HepG2 (cell line): ENCODE measurements around the gene SERPINA9. TPM values are rescaled to one million over a fixed set of nuclear protein-coding genes. Genes with fewer than 3 reads are reported as not detected.
A peak's percentile ranks its signal among the peaks of the same experiment; 100 is the strongest.

ENCODE experiments used
- AKAP8 ChIP-seq: sonication (generic); formaldehyde crosslinking; IDR thresholded peaks from 2 replicates; pipeline ENCODE4 v1.5.1; 2020; ENCODE audit warnings: mild to moderate bottlenecking, missing genetic modification reagents
- ASH2L ChIP-seq: fragments of 300-600, 200-600 bp; sonication (generic); IDR thresholded peaks from 2 replicates; pipeline ENCODE4 v1.7.0; 2017; ENCODE audit warnings: low read depth, mild to moderate bottlenecking, moderate library complexity, mixed read lengths, low read length; ENCODE audit not compliant: insufficient read length
- GPN1 ChIP-seq: sonication (generic); formaldehyde crosslinking; IDR thresholded peaks from 2 replicates; pipeline ENCODE4 v1.5.1; 2020; ENCODE audit warnings: missing genetic modification reagents, borderline replicate concordance
- HMG20B ChIP-seq: conservative IDR thresholded peaks from 2 replicates; pipeline ENCODE4 v1.6.1; 2016; ENCODE audit warnings: missing genetic modification reagents, missing compliant biosample characterization
- IKZF4 ChIP-seq: sonication (generic); formaldehyde crosslinking; IDR thresholded peaks from 2 replicates; pipeline ENCODE4 v1.5.1; 2020; ENCODE audit warnings: borderline replicate concordance, mild to moderate bottlenecking, low read depth, missing genetic modification reagents; ENCODE audit errors: not compliant biosample characterization
- MTF2 ChIP-seq: sonication (generic); formaldehyde crosslinking; IDR thresholded peaks from 2 replicates; pipeline ENCODE4 v1.5.0; 2020; ENCODE audit warnings: missing genetic modification reagents, borderline replicate concordance
- NFIC ChIP-seq: IDR thresholded peaks from 2 replicates; pipeline ENCODE4 v1.6.1; 2012; ENCODE audit warnings: mild to moderate bottlenecking, low read length, inconsistent platforms
- NFYB ChIP-seq: sonication (generic); formaldehyde crosslinking; IDR thresholded peaks from 2 replicates; pipeline ENCODE4 v1.4.0; 2020; ENCODE audit warnings: missing genetic modification reagents
- NONO ChIP-seq, 2 experiments: fragments of 450-650 bp in 1 of 2; sonication (generic) in 1 of 2; formaldehyde crosslinking in 1 of 2; IDR thresholded peaks in 1 of 2; conservative IDR thresholded peaks in 1 of 2; 2 replicates each; pipeline versions ENCODE4 v1.6.1 to v1.8.0; 2017 to 2022; ENCODE audit warnings: mild to moderate bottlenecking in 1 of 2, missing genetic modification reagents in 1 of 2, moderate library complexity in 1 of 2
- PTBP1 ChIP-seq: fragments of 200-400 bp; formaldehyde crosslinking; IDR thresholded peaks from 2 replicates; pipeline ENCODE4 v1.6.1; 2018; ENCODE audit warnings: low read length, low read depth; ENCODE audit not compliant: poor library complexity, severe bottlenecking
- SKI ChIP-seq: fragments of 450-650 bp; IDR thresholded peaks from one replicate; pipeline ENCODE4 v1.6.1; 2018; ENCODE audit warnings: mild to moderate bottlenecking; ENCODE audit not compliant: partially characterized antibody
- SPEN ChIP-seq: sonication (generic); formaldehyde crosslinking; IDR thresholded peaks from 2 replicates; pipeline ENCODE4 v1.5.1; 2020; ENCODE audit warnings: low read depth, mild to moderate bottlenecking, missing genetic modification reagents
- ZNF124 ChIP-seq: sonication (generic); formaldehyde crosslinking; IDR thresholded peaks from 2 replicates; pipeline ENCODE4 v1.4.0; 2020; ENCODE audit warnings: missing genetic modification reagents
- ZNF530 ChIP-seq: sonication (generic); formaldehyde crosslinking; IDR thresholded peaks from 2 replicates; pipeline ENCODE4 v1.5.0; 2020; ENCODE audit warnings: low read depth, mild to moderate bottlenecking, missing genetic modification reagents
- ZNF562 ChIP-seq: sonication (generic); formaldehyde crosslinking; IDR thresholded peaks from 2 replicates; pipeline ENCODE4 v1.8.0; 2022; ENCODE audit warnings: missing genetic modification reagents, borderline replicate concordance
- ZNF572 ChIP-seq: sonication (generic); formaldehyde crosslinking; IDR thresholded peaks from 2 replicates; pipeline ENCODE4 v1.5.1; 2020; ENCODE audit warnings: mild to moderate bottlenecking, missing genetic modification reagents
- ZNF687 ChIP-seq: sonication (generic); formaldehyde crosslinking; IDR thresholded peaks from 2 replicates; pipeline ENCODE4 v1.5.1; 2020; ENCODE audit warnings: mild to moderate bottlenecking, missing genetic modification reagents, moderate library complexity
- ZNF841 ChIP-seq: sonication (generic); formaldehyde crosslinking; IDR thresholded peaks from 2 replicates; pipeline ENCODE4 v1.8.1; 2023; ENCODE audit warnings: missing genetic modification reagents, borderline replicate concordance
- ZSCAN12 ChIP-seq: sonication (generic); formaldehyde crosslinking; IDR thresholded peaks from 2 replicates; pipeline ENCODE4 v1.9.0; 2021; ENCODE audit warnings: mild to moderate bottlenecking, missing genetic modification reagents
- ZSCAN22 ChIP-seq: sonication (generic); formaldehyde crosslinking; IDR thresholded peaks from 2 replicates; pipeline ENCODE4 v1.4.0; 2020; ENCODE audit warnings: mild to moderate bottlenecking, missing genetic modification reagents
- polyA plus RNA-seq, 8 experiments: library from polyadenylated mRNA; depleted of rRNA in 3 of 8; stranded (reverse) in 7 of 8; unstranded in 1 of 8; fragments of >200 nt; fragmentation: Illumina TruSeq in 4 of 8; extraction: Trizol in 4 of 8; gene quantifications; 2 replicates each; pipeline versions ENCODE4 v1.2.1 to v1.2.3, GENCODE V29; 2011 to 2016; ENCODE audit warnings: low read depth in 4 of 8, missing spikeins in 1 of 8, mixed read lengths in 1 of 8; ENCODE audit not compliant: insufficient read depth in 1 of 8
- total RNA-seq, 5 experiments: library from RNA; depleted of rRNA; stranded (reverse); fragments of >200 nt; fragmentation: Illumina TruSeq; extraction: Trizol; gene quantifications; 2 replicates each; pipeline ENCODE4 v1.2.3, GENCODE V29; 2016; ENCODE audit warnings: low read depth in 1 of 5
- TF ChIP-seq, protein P1 (sequence below): sonication (generic); formaldehyde crosslinking; IDR thresholded peaks from 2 replicates; pipeline ENCODE4 v1.4.0; 2020; ENCODE audit warnings: missing genetic modification reagents, low read depth, mild to moderate bottlenecking, borderline replicate concordance
- TF ChIP-seq, protein P2 (sequence below): sonication (generic); formaldehyde crosslinking; IDR thresholded peaks from 2 replicates; pipeline ENCODE4 v1.8.1; 2023; ENCODE audit warnings: mild to moderate bottlenecking, moderate library complexity, missing genetic modification reagents

The SERPINA9 gene
- total and polyA plus RNA-seq, 2 of the 13 experiments (the other 11 are each of a cell fraction or from before 2014, with no cell fraction given), result 0.21 TPM; not detected in 1

DNA sequence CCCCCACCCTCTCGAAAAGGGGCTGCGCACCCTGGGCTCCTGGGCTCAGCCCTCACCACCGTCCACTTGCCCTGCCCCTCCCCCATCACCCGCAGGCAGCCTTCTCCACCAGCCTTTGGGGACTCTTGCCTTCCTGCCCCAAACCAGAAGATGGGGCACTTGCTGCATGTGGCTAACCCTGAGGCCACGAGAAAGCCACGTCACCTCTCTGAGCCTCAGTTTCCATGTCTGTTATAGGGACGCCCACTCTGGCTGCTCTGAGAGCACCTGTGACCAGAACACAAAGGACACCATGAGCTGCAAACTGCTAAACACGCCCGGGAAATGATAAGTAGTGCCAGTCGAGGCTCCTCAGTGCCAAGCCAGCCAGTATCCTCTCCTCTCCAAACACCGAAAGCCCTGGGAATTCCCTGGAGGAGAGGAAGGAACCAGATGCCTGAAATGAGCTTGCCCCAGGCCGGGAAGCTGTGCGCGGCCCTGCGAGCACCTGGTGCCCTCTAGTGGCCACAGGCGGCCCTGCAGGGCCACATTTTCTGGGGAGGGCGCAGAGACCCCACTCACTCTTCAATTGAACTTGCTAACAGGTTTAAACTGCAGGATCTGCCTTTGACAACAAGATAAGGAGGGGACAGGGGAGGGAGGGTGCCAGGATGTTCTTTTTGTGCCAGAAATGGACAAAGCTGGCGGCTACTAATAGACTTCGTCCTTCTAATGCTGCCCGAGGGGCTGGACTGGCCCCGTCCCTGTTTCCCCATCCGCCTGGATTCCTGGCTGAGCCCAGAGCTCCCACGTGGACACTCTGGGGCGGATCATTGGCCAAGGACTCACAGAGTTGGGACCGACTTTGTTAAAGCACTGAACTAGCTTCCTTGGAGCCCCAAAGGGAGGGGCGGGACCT lies 10.2 kb upstream of the SERPINA9 start (continued):
- TF ChIP-seq, protein P1, sequence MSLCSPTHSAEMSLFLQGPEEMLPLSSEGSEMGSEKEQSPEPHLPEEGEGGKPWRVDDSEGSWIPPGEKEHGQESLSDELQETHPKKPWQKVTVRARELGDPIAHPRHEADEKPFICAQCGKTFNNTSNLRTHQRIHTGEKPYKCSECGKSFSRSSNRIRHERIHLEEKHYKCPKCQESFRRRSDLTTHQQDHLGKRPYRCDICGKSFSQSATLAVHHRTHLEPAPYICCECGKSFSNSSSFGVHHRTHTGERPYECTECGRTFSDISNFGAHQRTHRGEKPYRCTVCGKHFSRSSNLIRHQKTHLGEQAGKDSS (CRISPR knock-in tag), result no peak
- TF ChIP-seq ZSCAN12 (CRISPR knock-in tag) (no peak), AKAP8 (CRISPR knock-in tag) (0 out of 2 replicates have a peak, but pooled peaks have one; percentile 22), SPEN (CRISPR knock-in tag) (no peak; the same call in 1 of the 2 replicates), GPN1 (CRISPR knock-in tag) (no peak), HMG20B (CRISPR knock-in tag) (no peak), ZNF572 (CRISPR knock-in tag) (no peak), ZNF124 (CRISPR knock-in tag) (no peak), ZSCAN22 (no peak), PTBP1 (no peak), ZNF841 (CRISPR knock-in tag) (no peak), SKI (no peak), ASH2L (no peak), ZNF530 (CRISPR knock-in tag) (no peak), ZNF687 (CRISPR knock-in tag) (peak; percentile 96), MTF2 (no peak), NONO (IDR thresholded peaks at IDR 0.05) (no peak), NONO (CRISPR knock-in tag; conservative IDR thresholded peaks at IDR 0.05) (peak; percentile 53; the same call in 1 of the 2 replicates), NFIC (no peak), ZNF562 (CRISPR knock-in tag) (no peak), IKZF4 (CRISPR knock-in tag) (no peak), NFYB (CRISPR knock-in tag) (no peak)
- TF ChIP-seq, protein P2, sequence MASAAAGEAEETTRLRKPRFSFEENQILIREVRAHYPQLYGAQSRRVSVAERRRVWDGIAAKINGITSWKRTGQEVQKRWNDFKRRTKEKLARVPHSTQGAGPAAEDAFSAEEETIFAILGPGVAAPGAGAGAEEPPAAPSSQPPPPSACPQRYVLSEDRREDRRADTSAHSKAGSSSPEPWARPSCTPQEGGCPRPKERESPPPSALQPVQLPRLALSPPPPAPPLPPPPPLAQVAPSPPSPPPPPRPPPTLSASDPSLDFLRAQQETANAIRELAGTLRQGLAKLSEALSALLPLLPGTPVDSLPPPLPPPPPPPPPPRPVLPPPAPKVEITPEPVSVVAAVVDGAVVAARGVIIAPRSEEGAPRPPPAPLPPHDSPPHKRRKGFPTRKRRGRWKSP, result 0 out of 2 replicates have a peak, but pooled peaks have one; percentile 58
